AG04450 (cell line): Measurements from ENCODE around the gene MBD2. TPM values are rescaled to one million over a fixed set of nuclear protein-coding genes. Genes with fewer than 3 reads are reported as not detected.
"Not testable (repeated sequence)": the region's sequence is repeated elsewhere in the genome, so short reads cannot be mapped to it uniquely, and the experiment has no call there.

Experiments used
- CTCF ChIA-PET: fragments of 300-600, 350-600 bp; formaldehyde crosslinking; extraction: SDS; loops from one replicate; lab custom pipeline; 2022; ENCODE audit warnings: antibody characterized with exemption, inconsistent platforms; lab: Charles Lee
- POLR2A ChIA-PET: fragments of 350-600 bp; formaldehyde crosslinking; extraction: SDS; loops from one replicate; lab custom pipeline; 2021; ENCODE audit warnings: antibody characterized with exemption, inconsistent platforms; lab: Yijun Ruan, JAX
- DNase-seq: peaks from one replicate; pipeline ENCODE4 v3.0.0-alpha.2; 2011; ENCODE audit warnings: low read depth, low spot score
- H3K27ac ChIP-seq: one replicate; pipeline ENCODE4 v1.5.1; 2012; ENCODE audit warnings: low read depth, low read length, control low read depth
- H3K27me3 ChIP-seq: one replicate; pipeline ENCODE4 v1.6.0; 2012; ENCODE audit warnings: low read length; ENCODE audit not compliant: control insufficient read depth, insufficient read depth
- H3K4me3 ChIP-seq: 2 replicates; pipeline ENCODE4 v1.5.1; 2011; ENCODE audit warnings: mild to moderate bottlenecking, low read depth, low read length, control low read depth
- H3K9me3 ChIP-seq: 2 replicates; pipeline ENCODE4 v1.5.1; 2012; ENCODE audit warnings: low read length; ENCODE audit not compliant: control insufficient read depth, insufficient read depth
- CTCF ChIP-seq: IDR thresholded peaks from 2 replicates; pipeline ENCODE4 v1.5.1; 2011; ENCODE audit warnings: low read depth, low read length, control low read depth, inconsistent platforms
- polyA plus RNA-seq: library from polyadenylated mRNA; depleted of rRNA; stranded (reverse); fragments of >200 nt; gene quantifications from 2 replicates; pipeline ENCODE4 v1.2.3, GENCODE V29; 2011

MBD2 gene
- polyA plus RNA-seq, 1 experiment: 30.6 TPM

- Histone ChIP-seq H3K9me3 (no peaks in the 10 kb centered on the region), H3K27ac (no peak overlapping the region), H3K4me3 (no peak overlapping the region), H3K27me3 (no peaks in the 10 kb centered on the region)
- ChIA-PET POLR2A (no interaction called here), CTCF (interaction anchor here (1.7 kb wide), 1 partner anchor 11 kb away, joined by 12 read pairs; no protein-coding TSS in a partner anchor)
- no peak for DNase-seq
- TF ChIP-seq CTCF: no peak
These were observed 94.3 kb downstream of the MBD2 start for GRCh38 chr18:54130177-54130576.

GRCh38 chr18:54129448-54130067 lies 94.9 kb downstream of the MBD2 start:
- TF ChIP-seq CTCF: no peak
- Histone ChIP-seq H3K4me3 (no peak overlapping the region), H3K9me3 (no peaks in the 10 kb centered on the region), H3K27ac (no peak overlapping the region), H3K27me3 (no peaks in the 10 kb centered on the region)
- ChIA-PET POLR2A (no interaction called here), CTCF (interaction anchor here (1.2 to 1.7 kb wide), 2 partner anchors 10 to 19 kb away, joined by 5 to 12 read pairs; no protein-coding TSS in a partner anchor)
- no peak for DNase-seq

- no peak overlapping the region for H3K27ac ChIP-seq
- no peaks in the 10 kb centered on the region for H3K9me3 ChIP-seq
- ChIA-PET CTCF (interaction anchor here (0.6 to 2.7 kb wide), 25 partner anchors 8 to 1411 kb away, joined by 3 to 15 read pairs (median 5); no protein-coding TSS in a partner anchor), POLR2A (no interaction called here)
- DNase-seq: peak; percentile 8
- H3K27me3 ChIP-seq: no peaks in the 10 kb centered on the region
- peak; percentile 68 for TF ChIP-seq CTCF
- H3K4me3 ChIP-seq: no peak overlapping the region
These were observed 96.6 kb downstream of the MBD2 start for GRCh38 chr18:54127759-54128378.

GRCh38 chr18:54125429-54125828 lies 99.0 kb downstream of the MBD2 start:
- CTCF ChIA-PET: interaction anchor here (0.6 to 0.9 kb wide), 2 partner anchors 559 to 1631 kb away, joined by 3 to 5 read pairs; no protein-coding TSS in a partner anchor
- POLR2A ChIA-PET: no interaction called here
- no peak for TF ChIP-seq CTCF

GRCh38 chr18:54123720-54124440 lies 100.6 kb downstream of the MBD2 start:
- DNase-seq, H3K27me3 ChIP-seq, H3K4me3 ChIP-seq, H3K27ac ChIP-seq, H3K9me3 ChIP-seq, POLR2A ChIA-PET: not testable (repeated sequence)
- CTCF ChIA-PET: interaction anchor here (0.9 to 1.2 kb wide), 2 partner anchors 9 to 11 kb away, joined by 3 read pairs; no protein-coding TSS in a partner anchor

More at GRCh38 chr18:54125429-54125828, 99.0 kb downstream of the MBD2 start:
- Histone ChIP-seq H3K27ac (no peak overlapping the region), H3K9me3 (no peaks in the 10 kb centered on the region), H3K27me3 (no peaks in the 10 kb centered on the region), H3K4me3 (no peak overlapping the region)
- no peak for DNase-seq
